Retinal pigment epithelial cell (primary cell): ENCODE results near the gene B4GALT6.
"Not testable (repeated sequence)": the region's sequence is repeated elsewhere in the genome, so short reads cannot be mapped to it uniquely, and the experiment has no call there.

Experiments used
- DNase-seq: peaks from one replicate; pipeline ENCODE4 v3.0.0-alpha.2; 2010; ENCODE audit warnings: low read depth
- H3K4me3 ChIP-seq: 2 replicates; pipeline ENCODE4 v1.5.1; 2011; ENCODE audit warnings: mild to moderate bottlenecking, low read length, control low read depth, moderate library complexity
- CTCF ChIP-seq: conservative IDR thresholded peaks from 2 replicates; pipeline ENCODE4 v1.5.1; 2011; ENCODE audit warnings: low read depth, low read length, control low read depth, inconsistent platforms

Gene B4GALT6

GRCh38 chr18:31684279-31685096 lies at the start of gene B4GALT6:
Gene B4GALT6, minus strand, starts transcription at chr18:31684581. Its CDS starts 155 bp downstream, at chr18:31684426.
- DNase-seq, result no peak
- H3K4me3 ChIP-seq, result peak within 1 kb of the TSS; percentile 78

GRCh38 chr18:31731628-31732027 lies 47.2 kb upstream of the B4GALT6 start:
- no peak overlapping the region for H3K4me3 ChIP-seq
- no peak for DNase-seq
- no peak for TF ChIP-seq CTCF

More at GRCh38 chr18:31684279-31685096, at the start of gene B4GALT6:
- no peak for TF ChIP-seq CTCF

- not testable (repeated sequence) for DNase-seq, H3K4me3 ChIP-seq
These were observed 44.8 kb upstream of the B4GALT6 start for GRCh38 chr18:31729196-31729595.

- H3K4me3 ChIP-seq, result peak overlapping the region; percentile 64
- no peak for DNase-seq
- no peak for TF ChIP-seq CTCF
These were observed 39.8 kb upstream of the B4GALT6 start for GRCh38 chr18:31723990-31724711.

GRCh38 chr18:31723639-31723989 lies 39.2 kb upstream of the B4GALT6 start:
- DNase-seq, result no peak
- H3K4me3 ChIP-seq, result peak overlapping the region; percentile 64
- no peak for TF ChIP-seq CTCF

- TF ChIP-seq CTCF, result peak; percentile 92
- DNase-seq, result no peak
- no peak overlapping the region for H3K4me3 ChIP-seq
These were observed 38.1 kb upstream of the B4GALT6 start for GRCh38 chr18:31722369-31722957.

GRCh38 chr18:31721601-31722000 lies 37.2 kb upstream of the B4GALT6 start:
- DNase-seq, result no peak
- TF ChIP-seq CTCF, result no peak

More at GRCh38 chr18:31721601-31722000, 37.2 kb upstream of the B4GALT6 start:
- H3K4me3 ChIP-seq, result no peak overlapping the region
